Prostate gland (tissue), 2 donors: ENCODE results near the gene SPR. TPM values are rescaled to one million over a fixed set of nuclear protein-coding genes. Genes with fewer than 3 reads are reported as not detected.
"Not testable (repeated sequence)": the region's sequence is repeated elsewhere in the genome, so short reads cannot be mapped to it uniquely, and the experiment has no call there.

ENCODE experiments used
- DNase-seq: peaks from one replicate; pipeline ENCODE4 v3.0.0-alpha.2; 2019; ENCODE audit warnings: low spot score
- H3K27ac ChIP-seq, 2 donors: fragments of 200-600 bp; sonication (generic); 2 replicates each; pipeline ENCODE4 v1.5.1; 2017 to 2019
- H3K27me3 ChIP-seq: fragments of 200-600 bp; sonication (generic); replicated peaks from 2 replicates; pipeline ENCODE4 v1.5.1; 2019; ENCODE audit not compliant: insufficient read depth
- H3K36me3 ChIP-seq, 2 donors: fragments of 200-600 bp; sonication (generic); 1 replicate in 1 of 2; 2 replicates in 1 of 2; pipeline versions ENCODE4 v1.5.1 to v1.8.1; 2017 to 2019
- H3K4me1 ChIP-seq: fragments of 200-600 bp; sonication (generic); replicated peaks from 2 replicates; pipeline ENCODE4 v1.5.1; 2019
- H3K4me3 ChIP-seq, 2 donors: fragments of 200-600 bp; sonication (generic); 2 replicates each; pipeline ENCODE4 v1.5.1; 2017 to 2019
- H3K9me3 ChIP-seq: fragments of 200-600 bp; sonication (generic); 2 replicates; pipeline ENCODE4 v1.5.1; 2017
- CTCF ChIP-seq, 4 experiments: fragments of 200-600 bp in 2 of 4; fragments of 450-650 bp in 2 of 4; sonication (generic) in 2 of 4; IDR thresholded peaks; 1 replicate in 3 of 4; 2 replicates in 1 of 4; pipeline ENCODE4 v1.5.1; 2016 to 2019; ENCODE audit warnings: antibody characterized with exemption in 4 of 4, mild to moderate bottlenecking in 2 of 4, moderate library complexity in 2 of 4
- POLR2A ChIP-seq: fragments of 450-650 bp; IDR thresholded peaks from one replicate; pipeline ENCODE4 v1.6.1; 2016; ENCODE audit warnings: antibody characterized with exemption, mild to moderate bottlenecking
- POLR2AphosphoS5 ChIP-seq: sonication (generic); formaldehyde crosslinking; IDR thresholded peaks from one replicate; pipeline ENCODE4 v1.6.1; 2017; ENCODE audit warnings: antibody characterized with exemption
- WGBS: methylation state at CpG from one replicate; pipeline ENCODE4 v1.1.5; 2018; 5-methylcytosine and 5-hydroxymethylcytosine counted together
- intact Hi-C: fragments of 100-400 bp; cut with DNase I; formaldehyde crosslinking; loops from one replicate; pipeline ENCODE4 v1.14.2; 2022
- total RNA-seq, 2 donors: library from RNA; depleted of rRNA; stranded (reverse); fragments of >200 nt; gene quantifications; one replicate each; pipeline ENCODE4 v1.1.0, GENCODE V29; 2016

Gene SPR
- total RNA-seq, 2 donors from 2014 or later = 42.5 to 91.5 TPM

- Histone ChIP-seq H3K4me1 (no peaks in the 10 kb centered on the region), H3K27ac (no peak overlapping the region), H3K27me3 (peaks cover 3% of the 10 kb centered on the region), H3K36me3 (no peaks in the 10 kb centered on the region), H3K9me3 (no peaks in the 10 kb centered on the region), H3K4me3 (no peak overlapping the region)
- WGBS = 60% methylated on average over 18 of the region's 18 CpGs
- intact Hi-C loops = loop anchor here (10.0 kb wide), 1 partner anchor 177 kb away; the partner anchor contains the start of gene SFXN5
- DNase-seq = no peak
- no peak for TF ChIP-seq POLR2AphosphoS5
- TF ChIP-seq CTCF (IDR thresholded peaks at IDR 0.05) = no peak
- TF ChIP-seq POLR2A = no peak
Measured at GRCh38 chr2:72897785-72898584, 10.8 kb downstream of the SPR start.

- TF ChIP-seq POLR2AphosphoS5 (no peak), POLR2A (no peak), CTCF (IDR thresholded peaks at IDR 0.05) (no peak)
- intact Hi-C loops = loop anchor here (10.0 kb wide), 1 partner anchor 176 kb away; the partner anchor contains the start of gene SFXN5
- Histone ChIP-seq H3K4me3 (no peak overlapping the region), H3K27ac (no peak overlapping the region), H3K36me3 (no peaks in the 10 kb centered on the region), H3K9me3 (no peaks in the 10 kb centered on the region), H3K27me3 (peaks cover 3% of the 10 kb centered on the region), H3K4me1 (no peaks in the 10 kb centered on the region)
- no peak for DNase-seq
- 86% methylated on average over 2 of the region's 2 CpGs for WGBS
Measured at GRCh38 chr2:72898585-72898906, 11.3 kb downstream of the SPR start.

GRCh38 chr2:72900191-72900825 lies 13.1 kb downstream of the SPR start:
- no peaks in the 10 kb centered on the region for H3K4me1 ChIP-seq
- no peaks in the 10 kb centered on the region for H3K9me3 ChIP-seq
- H3K27me3 ChIP-seq = peaks cover 3% of the 10 kb centered on the region
- H3K4me3 ChIP-seq = no peak overlapping the region
- no peak overlapping the region for H3K27ac ChIP-seq
- intact Hi-C loops = no loop called here
- no peak for DNase-seq
- TF ChIP-seq POLR2A (no peak), POLR2AphosphoS5 (no peak), CTCF (IDR thresholded peaks at IDR 0.05) (no peak)
- WGBS = 83% methylated on average over 5 of the region's 5 CpGs
- no peaks in the 10 kb centered on the region for H3K36me3 ChIP-seq

- no peaks in the 10 kb centered on the region for H3K4me1 ChIP-seq
- H3K36me3 ChIP-seq = no peaks in the 10 kb centered on the region
- no peak overlapping the region for H3K27ac ChIP-seq
- no peak for DNase-seq
- peaks cover 3% of the 10 kb centered on the region for H3K27me3 ChIP-seq
- no peaks in the 10 kb centered on the region for H3K9me3 ChIP-seq
- 42% methylated on average over 3 of the region's 3 CpGs for WGBS
- intact Hi-C loops = no loop called here
- TF ChIP-seq POLR2AphosphoS5 (no peak), CTCF (IDR thresholded peaks at IDR 0.05) (no peak), POLR2A (no peak)
- no peak overlapping the region for H3K4me3 ChIP-seq
Measured at GRCh38 chr2:72901426-72901825, 14.2 kb downstream of the SPR start.

GRCh38 chr2:72907369-72907768 lies 20.2 kb downstream of the SPR start:
- DNase-seq, intact Hi-C loops, H3K4me1 ChIP-seq, H3K36me3 ChIP-seq, H3K27me3 ChIP-seq, H3K27ac ChIP-seq, H3K9me3 ChIP-seq, H3K4me3 ChIP-seq: not testable (repeated sequence)
- WGBS = 86% methylated on average over 13 of the region's 13 CpGs
